ENCODE measurements around the gene ATP8A2.

Gene ATP8A2

GRCh38 chr13:25729201-25729600, 357.4 kb downstream of the ATP8A2 start:
- Histone ChIP-seq H3K36me3 (ENCODE audit: control insufficient read depth, insufficient read depth, low read length) (no peaks in the 10 kb centered on the region), H3K9me3 (ENCODE audit: control insufficient read depth, low read length) (no peaks in the 10 kb centered on the region), H3K4me2 (ENCODE audit: low read length) (no peak overlapping the region), H3K4me3 (ENCODE audit: low read depth, low read length) (no peak overlapping the region), H3K4me1 (no peaks in the 10 kb centered on the region), H3K9ac (no peak overlapping the region), H2AFZ (no peak overlapping the region), H3K27me3 (ENCODE audit: control insufficient read depth, insufficient read depth, low read length) (no peaks in the 10 kb centered on the region), H3K27ac (no peak overlapping the region), H3K79me2 (no peaks in the 10 kb centered on the region)
- no peak for TF ChIP-seq CTCF (IDR thresholded peaks at IDR 0.05)

GRCh38 chr13:25731037-25731436, 359.3 kb downstream of the ATP8A2 start:
- no peaks in the 10 kb centered on the region for H3K79me2 ChIP-seq
- TF ChIP-seq CTCF (IDR thresholded peaks at IDR 0.05), result no peak
- H3K27me3 ChIP-seq (ENCODE audit: control insufficient read depth, insufficient read depth, low read length), result no peaks in the 10 kb centered on the region
- no peaks in the 10 kb centered on the region for H3K9me3 ChIP-seq (ENCODE audit: control insufficient read depth, low read length)
- H3K4me2 ChIP-seq (ENCODE audit: low read length), result no peak overlapping the region
- no peaks in the 10 kb centered on the region for H3K4me1 ChIP-seq
- H3K27ac ChIP-seq, result no peak overlapping the region
- H3K4me3 ChIP-seq (ENCODE audit: low read depth, low read length), result no peak overlapping the region
- no peak overlapping the region for H3K9ac ChIP-seq
- H3K36me3 ChIP-seq (ENCODE audit: control insufficient read depth, insufficient read depth, low read length), result no peaks in the 10 kb centered on the region
- H2AFZ ChIP-seq, result no peak overlapping the region

- Histone ChIP-seq H3K9ac (no peak overlapping the region), H3K27me3 (ENCODE audit: control insufficient read depth, insufficient read depth, low read length) (no peaks in the 10 kb centered on the region), H3K4me1 (no peaks in the 10 kb centered on the region), H3K4me3 (ENCODE audit: low read depth, low read length) (no peak overlapping the region), H3K79me2 (no peaks in the 10 kb centered on the region), H2AFZ (no peak overlapping the region), H3K36me3 (ENCODE audit: control insufficient read depth, insufficient read depth, low read length) (no peaks in the 10 kb centered on the region), H3K27ac (no peak overlapping the region), H3K4me2 (ENCODE audit: low read length) (no peak overlapping the region), H3K9me3 (ENCODE audit: control insufficient read depth, low read length) (no peaks in the 10 kb centered on the region)
- TF ChIP-seq CTCF (IDR thresholded peaks at IDR 0.05), result no peak
Observed at GRCh38 chr13:25731536-25731935, 359.8 kb downstream of the ATP8A2 start.

GRCh38 chr13:25732111-25732865, 360.5 kb downstream of the ATP8A2 start:
- Histone ChIP-seq H3K27ac (no peak overlapping the region), H3K9me3 (ENCODE audit: control insufficient read depth, low read length) (no peaks in the 10 kb centered on the region), H3K4me1 (no peaks in the 10 kb centered on the region), H3K4me3 (ENCODE audit: low read depth, low read length) (no peak overlapping the region), H3K4me2 (ENCODE audit: low read length) (no peak overlapping the region), H3K79me2 (no peaks in the 10 kb centered on the region), H2AFZ (no peak overlapping the region), H3K36me3 (ENCODE audit: control insufficient read depth, insufficient read depth, low read length) (no peaks in the 10 kb centered on the region), H3K9ac (no peak overlapping the region), H3K27me3 (ENCODE audit: control insufficient read depth, insufficient read depth, low read length) (no peaks in the 10 kb centered on the region)
- no peak for TF ChIP-seq CTCF (IDR thresholded peaks at IDR 0.05)

- no peaks in the 10 kb centered on the region for H3K36me3 ChIP-seq (ENCODE audit: control insufficient read depth, insufficient read depth, low read length)
- H3K27ac ChIP-seq, result no peak overlapping the region
- H3K79me2 ChIP-seq, result no peaks in the 10 kb centered on the region
- H3K27me3 ChIP-seq (ENCODE audit: control insufficient read depth, insufficient read depth, low read length), result no peaks in the 10 kb centered on the region
- no peak overlapping the region for H2AFZ ChIP-seq
- H3K4me2 ChIP-seq (ENCODE audit: low read length), result no peak overlapping the region
- H3K9me3 ChIP-seq (ENCODE audit: control insufficient read depth, low read length), result no peaks in the 10 kb centered on the region
- H3K4me3 ChIP-seq (ENCODE audit: low read depth, low read length), result no peak overlapping the region
- TF ChIP-seq CTCF (IDR thresholded peaks at IDR 0.05), result no peak
- H3K4me1 ChIP-seq, result no peaks in the 10 kb centered on the region
- H3K9ac ChIP-seq, result no peak overlapping the region
Observed at GRCh38 chr13:25733001-25733491, 361.3 kb downstream of the ATP8A2 start.

Measured in parathyroid adenoma (tissue), 2 donors.